ENCODE data around the gene SLC2A2.

GRCh38 chr3:171000281-171000680, 26.2 kb downstream of the SLC2A2 start:
- TF ChIP-seq CTCF (IDR thresholded peaks at IDR 0.05; ENCODE audit: poor library complexity) (no peak), EZH2 (IDR thresholded peaks at IDR 0.05; ENCODE audit: borderline replicate concordance) (no peak), EZH2phosphoT487 (IDR thresholded peaks at IDR 0.05; ENCODE audit: low read depth, severe bottlenecking, unreplicated experiment) (no peak)
